Activated CD4-positive, alpha-beta T cell treated with anti-CD3 and anti-CD28 coated beads, Interleukin-2, amount 50 U/mL, for 1 hour (primary cell): ENCODE results near the gene THSD4.

Source experiments
- DNase-seq: peaks from one replicate; pipeline ENCODE4 v3.0.0-alpha.2; 2020

Gene THSD4

DNA sequence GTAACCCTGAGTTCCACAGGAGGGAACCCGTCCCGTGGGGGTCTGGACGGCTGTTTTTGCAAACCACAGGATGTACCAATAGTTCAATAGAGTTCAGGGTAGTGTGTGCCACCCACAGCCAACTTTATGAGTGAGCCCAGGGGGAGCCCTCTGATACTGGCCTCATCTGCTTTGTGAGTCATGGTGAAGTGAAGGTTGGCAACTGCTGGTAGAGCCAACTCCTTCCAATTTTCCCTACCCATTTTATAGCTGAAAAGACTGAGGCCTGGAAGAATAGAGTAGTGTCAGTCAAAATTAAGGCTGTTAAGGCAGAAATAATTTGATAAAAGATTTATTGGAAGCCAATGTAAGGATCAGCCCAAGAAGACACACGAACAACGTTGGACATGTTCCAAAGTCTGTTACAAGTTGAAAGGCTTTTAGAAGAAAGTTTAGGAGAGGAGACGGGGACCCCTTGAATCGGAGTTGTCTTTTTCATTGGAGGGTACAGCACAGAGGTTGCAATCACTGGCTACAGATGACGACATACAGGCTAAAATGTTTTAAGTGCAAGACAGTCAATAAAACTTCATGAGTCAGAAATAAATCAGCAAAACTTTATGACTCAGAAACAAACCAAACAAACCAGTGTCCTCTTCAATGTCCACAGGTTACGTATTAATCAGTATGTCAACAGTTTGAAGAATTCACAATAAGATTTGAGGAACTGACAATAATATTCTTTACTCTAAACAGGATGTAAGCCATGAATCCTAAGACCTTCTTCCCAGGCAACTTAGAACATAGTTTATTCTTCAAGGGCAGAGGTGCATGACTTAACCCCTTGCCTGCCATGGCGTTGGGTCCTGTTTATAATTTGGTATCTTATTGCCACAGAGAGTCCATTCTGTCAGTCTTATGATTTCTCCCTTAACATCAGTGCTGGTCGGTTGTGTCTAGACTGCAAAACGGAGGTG is 632.1 kb downstream of the THSD4 start:
- no peak for DNase-seq

DNA sequence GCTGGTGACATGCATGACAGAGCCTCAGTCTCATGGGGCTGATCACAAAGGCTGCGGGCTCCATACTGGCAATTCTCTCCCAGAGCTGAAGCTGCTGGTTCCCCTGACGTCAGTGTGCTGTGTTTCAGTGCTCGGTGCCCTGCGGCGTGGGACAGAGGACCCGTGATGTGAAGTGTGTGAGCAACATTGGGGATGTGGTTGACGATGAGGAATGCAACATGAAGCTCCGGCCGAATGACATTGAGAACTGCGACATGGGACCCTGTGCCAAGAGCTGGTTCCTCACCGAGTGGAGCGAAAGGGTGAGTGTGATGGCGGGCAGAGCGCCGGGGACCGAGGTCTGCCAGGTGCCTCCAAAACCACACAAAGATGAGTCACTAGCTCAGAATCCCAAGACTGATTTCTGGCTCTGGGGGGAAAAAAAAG is 633.0 kb downstream of the THSD4 start:
- no peak for DNase-seq

DNA sequence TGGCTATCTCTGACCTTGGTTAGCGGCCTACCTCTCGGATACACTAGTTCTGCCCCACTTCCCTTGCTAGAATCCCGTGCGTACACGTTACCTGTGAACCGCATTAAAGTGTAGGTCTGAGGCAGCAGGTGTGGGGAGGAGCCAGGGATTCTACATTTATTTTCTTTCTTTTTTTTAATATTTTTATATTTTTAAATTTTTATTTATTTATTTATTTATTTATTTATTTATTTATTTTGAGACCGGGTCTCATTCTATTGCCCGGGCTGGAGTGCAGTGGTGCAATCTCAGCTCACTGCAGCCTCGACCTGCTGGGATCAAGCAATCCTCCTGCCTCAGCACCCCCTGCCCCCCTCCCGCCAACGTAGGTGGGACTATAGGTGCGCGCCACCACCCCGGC is 634.2 kb downstream of the THSD4 start:
- no peak for DNase-seq

DNA sequence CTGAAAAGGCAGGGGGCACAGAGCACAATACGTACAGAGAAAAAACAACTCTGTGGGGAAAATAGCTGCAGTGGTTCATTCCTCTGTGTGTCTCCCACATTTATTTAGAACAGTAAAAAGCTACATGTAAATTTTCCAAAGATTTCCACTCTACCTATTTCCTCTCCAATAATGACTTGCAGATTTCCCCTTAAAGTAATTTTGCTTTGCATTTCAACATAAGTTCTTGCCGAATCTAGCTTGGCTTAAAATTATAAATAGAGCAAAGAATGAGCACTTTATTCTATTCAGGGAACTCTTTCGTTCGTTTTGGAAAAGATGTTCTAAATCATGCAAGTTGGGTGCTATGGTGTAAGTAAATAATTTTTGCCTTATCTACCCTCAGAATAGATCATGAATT is 636.9 kb downstream of the THSD4 start:
- DNase-seq = no peak

DNA sequence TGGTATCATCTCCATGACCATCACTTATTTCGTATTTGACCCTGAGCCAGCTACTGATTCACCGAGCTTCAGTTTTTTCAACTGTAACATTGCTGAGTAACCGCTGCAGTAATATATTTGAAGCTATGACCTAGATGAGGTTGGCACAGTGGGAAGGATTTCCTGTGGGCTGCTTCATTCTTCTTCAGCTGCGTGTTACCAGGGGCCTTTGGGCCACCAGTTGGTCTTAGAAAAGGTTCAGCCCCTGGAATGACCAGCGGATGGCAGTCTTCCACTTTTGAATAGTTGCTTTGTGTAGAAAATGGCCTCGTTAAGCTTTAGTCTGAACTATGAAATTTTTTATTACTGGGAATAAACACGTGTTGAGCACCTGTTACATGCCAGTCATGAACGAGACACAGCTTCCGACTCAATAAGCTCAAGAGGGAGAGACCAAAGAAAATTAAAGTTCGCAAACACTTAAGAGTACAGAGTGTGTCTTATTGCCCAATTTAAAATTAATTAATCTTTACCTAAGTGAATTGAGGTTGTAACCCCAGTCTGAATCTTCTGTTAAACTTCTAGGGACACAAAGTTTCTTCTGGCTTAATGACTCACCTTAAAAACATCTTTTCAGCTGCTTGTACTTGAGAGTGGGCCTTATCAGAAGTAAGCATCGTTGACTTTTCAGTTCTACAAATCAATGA is 637.5 kb downstream of the THSD4 start:
- no peak for DNase-seq

DNA sequence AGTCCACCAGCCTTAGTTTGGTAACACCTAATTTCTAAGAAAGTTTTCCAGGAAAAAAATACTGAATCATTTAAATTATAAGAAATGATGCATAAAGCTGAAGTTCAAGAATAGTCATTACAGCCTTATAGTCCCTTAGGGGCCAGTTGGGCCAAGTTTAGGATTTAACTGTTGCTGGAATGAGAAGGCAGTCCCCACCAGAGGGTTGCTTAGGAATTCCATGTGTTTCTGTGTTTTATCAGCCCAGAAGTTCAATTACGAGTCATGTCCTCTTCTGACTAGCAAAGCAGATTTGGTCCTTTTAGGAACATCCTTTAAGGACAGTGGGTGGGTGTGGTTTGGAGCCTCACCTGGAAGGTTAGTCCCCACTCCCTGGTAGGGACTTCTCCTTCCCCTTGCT is 638.1 kb downstream of the THSD4 start:
- DNase-seq = no peak

DNA sequence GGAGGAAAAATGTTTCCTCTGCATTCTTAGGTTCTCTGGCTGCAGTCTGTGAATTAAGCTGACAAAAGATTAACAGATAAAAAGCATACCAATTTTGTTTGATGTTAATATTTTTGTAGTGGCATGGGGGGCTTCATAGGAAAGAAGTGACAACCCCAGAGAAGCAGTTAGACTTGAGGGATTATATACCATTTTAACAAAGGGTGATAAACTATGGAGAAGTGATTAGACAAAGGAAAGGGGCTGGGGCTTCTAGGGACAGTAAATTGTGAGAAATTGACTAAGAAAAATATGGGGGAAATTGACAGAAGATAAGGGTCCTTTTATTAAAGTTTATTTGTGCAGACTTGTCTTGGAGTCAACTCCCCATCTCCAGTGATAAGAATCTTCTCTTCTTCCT is 639.4 kb downstream of the THSD4 start:
- DNase-seq = no peak

DNA sequence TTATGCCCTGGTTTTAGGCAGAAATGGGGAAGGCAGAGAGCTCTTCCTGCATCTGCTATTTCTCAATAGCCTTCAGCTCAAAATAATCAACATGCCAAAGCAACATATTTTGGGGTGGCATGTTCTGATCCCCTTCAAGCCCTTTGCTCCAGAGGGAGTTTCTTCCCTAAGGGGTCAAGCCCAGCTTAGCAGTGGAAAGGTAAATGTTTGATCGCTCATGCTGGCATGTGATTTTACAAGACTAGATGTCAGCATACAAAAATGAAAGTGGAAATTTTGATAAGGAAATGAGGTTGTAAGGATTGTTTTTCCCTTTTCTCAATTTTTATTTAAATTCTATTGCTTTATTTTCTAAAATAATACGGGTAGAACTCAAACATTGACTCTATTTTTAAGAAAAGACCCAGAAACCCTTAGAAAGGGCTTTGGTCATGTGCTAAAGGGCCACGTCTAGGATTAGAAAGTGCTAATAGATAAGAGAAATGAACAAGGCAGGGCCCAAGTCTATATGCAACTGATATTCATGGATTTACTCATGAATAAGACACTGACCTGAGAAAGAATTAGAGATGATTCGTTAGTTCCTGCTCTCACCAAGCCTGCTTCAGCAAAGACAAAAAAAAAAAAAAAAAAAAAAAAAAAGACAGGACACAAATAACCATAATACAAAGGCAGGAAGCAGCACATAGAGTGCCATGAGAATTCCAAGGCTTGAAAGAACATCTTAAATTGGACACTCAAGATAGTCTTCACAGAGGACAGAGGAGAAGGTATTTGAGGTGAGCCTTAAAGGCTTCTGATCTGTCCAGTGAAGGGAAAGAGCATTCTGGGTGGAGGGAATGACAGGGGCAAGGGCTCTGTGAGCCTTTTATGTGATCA is 640.1 kb downstream of the THSD4 start:
- DNase-seq = no peak

DNA sequence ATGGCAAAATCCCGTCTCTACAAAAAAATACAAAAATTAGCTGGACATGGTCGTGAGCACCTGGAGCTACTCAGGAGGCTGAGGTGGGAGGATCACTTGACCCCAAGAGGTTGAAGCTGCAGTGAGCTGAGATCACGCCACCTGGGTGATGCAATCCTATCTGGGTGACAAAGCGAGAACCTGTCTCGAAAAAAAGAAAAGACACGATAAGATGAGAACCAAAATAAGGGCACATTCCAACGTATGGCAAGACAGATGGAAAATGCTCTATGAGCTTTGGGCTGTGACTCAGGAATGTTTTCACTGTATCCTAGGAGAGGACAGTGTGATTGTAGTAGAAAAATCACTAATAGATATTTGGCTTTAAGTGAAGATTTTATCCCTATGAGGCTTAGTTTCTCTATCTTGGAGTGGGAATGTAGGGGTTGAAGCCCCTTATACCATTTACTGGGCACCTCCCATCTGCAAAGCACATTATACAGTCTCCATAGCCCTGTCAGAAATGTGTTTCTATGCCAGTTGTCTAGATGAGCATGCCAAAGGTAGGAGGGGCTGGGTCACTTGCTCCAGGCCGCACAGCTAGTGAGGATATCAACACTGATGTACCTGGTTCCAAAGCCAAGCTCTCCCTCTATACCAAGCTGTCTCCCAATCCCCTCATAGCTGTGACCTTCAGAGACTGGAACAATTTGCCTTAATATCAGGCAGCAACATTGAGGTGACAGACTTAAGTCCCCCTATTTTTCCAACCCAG is 641.5 kb downstream of the THSD4 start:
- no peak for DNase-seq

DNA sequence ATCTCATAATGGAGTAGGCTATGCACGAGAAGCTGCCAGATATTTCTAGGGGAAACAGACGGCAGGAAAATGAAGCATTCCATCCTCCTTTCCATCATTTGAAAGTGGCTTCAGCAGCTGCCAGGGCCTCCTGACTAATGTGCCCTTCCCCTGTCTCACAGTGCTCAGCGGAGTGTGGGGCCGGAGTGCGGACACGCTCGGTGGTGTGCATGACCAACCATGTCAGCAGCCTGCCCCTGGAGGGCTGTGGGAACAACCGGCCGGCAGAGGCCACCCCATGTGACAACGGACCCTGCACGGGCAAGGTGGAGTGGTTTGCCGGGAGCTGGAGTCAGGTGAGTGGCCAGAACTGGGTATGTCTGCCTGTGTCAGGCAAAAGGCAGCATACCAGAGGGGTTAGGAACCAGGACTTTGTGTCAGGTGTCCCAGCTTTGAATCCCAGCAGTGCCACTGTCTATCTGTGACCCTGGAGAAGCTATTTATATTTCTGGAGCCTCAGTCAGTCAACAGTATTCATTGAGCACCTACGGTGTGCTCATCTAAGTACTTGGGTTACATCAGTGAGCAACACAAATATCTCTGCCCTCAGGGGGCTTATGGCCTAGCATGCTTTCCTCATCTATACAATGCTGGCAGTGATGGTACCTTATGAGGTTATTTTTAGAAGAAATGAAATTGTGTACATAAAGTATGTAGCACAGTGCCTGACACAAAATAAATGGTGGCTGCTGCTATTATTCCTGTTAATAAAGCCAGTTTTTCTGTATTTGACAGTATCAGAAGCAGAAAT is 642.7 kb downstream of the THSD4 start:
- DNase-seq = no peak

DNA sequence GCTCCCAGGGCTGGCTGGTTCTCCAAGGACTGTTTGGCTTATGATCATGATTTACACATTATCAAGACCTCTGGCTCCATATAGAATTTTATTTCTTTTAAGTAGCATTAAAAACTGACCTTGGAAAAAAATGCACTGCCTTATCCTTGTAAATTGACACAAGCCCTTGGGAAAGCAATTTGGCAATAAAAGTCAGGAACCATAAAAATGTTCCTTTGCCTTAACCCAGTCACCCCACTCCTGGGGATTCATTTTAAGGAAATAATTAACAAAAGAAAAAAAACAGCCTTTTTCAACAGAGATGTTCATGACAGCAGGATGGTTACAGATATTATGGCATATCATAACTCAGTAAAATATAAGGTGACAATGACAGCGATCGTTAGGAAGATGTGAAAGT is 643.4 kb downstream of the THSD4 start:
- DNase-seq = no peak

DNA sequence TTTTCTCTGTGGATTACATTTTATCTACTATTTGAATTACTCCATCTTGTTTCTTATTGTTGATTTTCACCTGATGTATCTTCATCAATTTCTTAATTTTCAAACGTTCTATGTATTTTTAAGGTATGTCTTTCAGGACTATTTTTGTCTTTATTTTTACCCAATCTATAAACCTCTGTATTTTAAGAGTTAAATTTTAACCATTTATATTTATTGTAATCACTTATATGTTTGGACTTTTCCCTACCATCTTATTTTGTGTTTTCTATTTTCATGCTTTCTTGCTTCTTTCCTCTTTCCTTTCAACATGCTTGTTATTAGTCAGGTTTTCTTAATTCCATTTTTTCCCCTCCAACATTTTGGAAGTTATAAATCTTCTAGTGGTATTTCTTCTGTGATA is 645.6 kb downstream of the THSD4 start:
- DNase-seq = no peak

DNA sequence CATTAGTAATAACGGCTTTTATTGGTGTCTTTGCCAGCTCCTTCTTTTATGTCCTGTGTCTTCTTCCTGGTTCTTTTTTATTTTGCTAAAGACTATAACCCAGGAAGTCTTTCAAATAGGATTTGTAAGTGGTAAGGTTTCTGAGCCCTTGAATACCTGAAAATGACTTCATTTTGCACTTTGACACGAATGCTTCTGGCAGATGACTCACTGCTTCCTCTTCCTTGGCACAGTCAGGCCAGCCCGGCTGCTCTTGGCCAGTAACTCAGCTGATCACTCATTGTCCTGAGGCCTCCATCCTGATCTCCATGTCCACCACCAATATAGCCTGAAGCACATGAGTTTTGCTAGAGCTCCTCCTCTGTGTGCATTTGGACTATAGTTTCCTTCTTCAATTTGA is 646.4 kb downstream of the THSD4 start:
- no peak for DNase-seq

DNA sequence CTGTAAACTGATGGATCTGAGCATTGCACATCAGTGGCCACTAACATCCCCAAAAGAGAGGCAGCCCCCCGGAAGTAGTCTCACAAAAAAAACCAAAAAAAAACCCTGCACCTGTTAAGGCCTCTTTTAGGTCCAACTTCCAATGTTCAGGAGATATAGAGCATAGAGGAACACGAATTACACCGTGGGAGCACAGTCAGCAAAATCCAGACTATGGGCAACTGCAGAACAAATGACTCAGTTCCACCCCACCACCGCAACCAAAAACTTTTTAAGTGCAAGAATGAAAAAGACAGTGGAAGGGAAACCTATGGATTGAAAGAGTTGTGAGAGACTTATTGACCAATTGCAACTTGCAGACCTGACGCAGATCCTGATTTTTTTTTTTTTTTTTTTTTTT is 652.9 kb downstream of the THSD4 start:
- no peak for DNase-seq

DNA sequence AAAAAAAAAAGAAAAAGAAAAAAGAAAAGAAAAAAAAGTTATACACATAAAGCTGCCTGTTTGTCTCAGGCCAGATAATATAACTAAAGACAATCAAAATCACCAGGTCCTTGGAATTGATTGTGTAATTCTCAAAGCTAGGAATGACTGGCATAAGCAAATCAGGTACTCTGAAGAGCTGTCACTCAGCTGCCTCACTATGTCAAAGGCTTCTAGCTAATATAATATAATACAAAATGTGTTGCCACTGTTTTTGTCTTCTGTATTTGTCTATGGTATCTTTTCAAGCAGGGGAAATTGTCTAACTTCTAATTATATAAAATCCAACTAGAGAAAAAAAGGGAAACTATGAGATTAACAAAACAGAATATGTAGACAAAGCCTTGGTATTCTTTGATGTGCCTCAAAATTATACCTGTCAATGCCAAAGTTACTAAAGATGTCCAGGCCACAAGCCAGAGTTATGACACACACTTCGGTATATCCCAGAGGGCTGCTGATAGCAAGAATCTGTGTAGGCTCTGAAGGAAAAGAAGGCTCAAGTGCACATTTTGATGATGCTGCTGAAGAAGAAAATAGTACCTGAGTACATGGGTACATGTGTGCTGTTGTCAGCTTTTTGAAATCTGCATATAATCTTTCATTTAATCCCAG is 658.1 kb downstream of the THSD4 start:
- no peak for DNase-seq

DNA sequence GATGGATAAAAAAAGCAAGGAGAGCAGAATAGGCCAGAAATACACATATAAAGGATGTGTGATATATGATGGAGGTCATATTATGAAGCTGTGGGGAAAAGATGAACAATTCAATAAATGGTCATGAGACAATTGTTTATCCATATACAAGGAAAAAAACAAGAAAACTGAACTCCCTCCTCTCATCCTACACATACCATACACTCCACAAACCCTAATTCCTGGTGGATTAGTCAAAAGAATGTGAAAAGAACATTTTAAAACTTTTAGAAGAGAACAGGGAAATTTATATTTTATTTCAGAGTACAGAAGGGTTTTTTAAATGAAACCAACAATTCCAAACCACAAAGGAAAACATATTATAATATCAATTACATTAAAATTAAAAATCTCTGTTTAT is 660.6 kb downstream of the THSD4 start:
- no peak for DNase-seq

DNA sequence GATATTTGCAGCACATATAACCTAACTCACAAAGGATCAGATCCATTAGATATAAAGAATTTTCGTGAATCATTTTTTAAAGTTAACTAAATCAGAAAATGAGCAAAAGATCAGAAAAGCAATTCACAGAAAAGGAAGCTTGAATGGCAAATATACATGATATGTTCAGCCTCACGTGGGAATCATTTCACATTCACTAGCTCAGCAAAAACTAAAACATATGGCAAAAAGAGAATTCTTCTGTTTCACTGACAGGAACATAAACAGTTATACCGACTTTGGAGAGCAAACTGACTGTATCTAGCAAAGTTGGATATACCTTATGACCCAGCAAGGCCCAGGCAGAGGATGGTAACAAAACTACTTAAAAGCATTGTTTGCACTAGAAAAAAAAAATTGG is 661.0 kb downstream of the THSD4 start:
- no peak for DNase-seq

DNA sequence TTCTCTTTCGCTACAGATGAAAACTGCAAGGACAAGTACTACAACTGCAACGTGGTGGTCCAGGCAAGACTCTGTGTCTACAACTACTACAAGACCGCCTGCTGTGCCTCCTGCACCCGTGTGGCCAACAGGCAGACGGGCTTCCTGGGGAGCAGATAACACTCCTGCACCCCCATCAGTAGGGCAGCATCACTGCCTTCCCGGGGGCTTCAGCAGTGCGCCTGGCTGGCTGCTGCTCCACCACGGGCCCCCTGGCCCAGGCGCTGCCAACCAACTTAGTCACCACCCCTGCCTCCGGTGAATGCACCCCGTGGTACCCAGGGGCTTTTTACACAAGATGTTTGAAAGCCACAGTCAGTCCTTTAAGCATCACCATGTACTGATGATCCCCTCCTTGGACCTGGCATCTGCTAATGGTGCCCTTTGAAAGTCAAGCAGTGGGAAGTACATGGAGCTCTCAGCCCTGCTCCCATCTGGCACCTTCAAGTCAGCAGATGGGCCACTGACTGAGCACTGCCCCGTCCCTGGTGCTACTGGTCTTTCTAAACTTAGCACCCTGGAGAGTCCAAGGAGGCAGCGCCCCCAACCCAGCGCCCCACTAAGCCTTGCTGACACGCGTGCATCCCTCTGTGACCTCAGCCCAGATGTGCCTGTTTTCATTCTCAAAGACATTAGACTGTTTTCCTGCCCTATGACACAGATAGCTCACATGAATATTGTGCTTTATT is 662.1 kb downstream of the THSD4 start:
- no peak for DNase-seq

DNA sequence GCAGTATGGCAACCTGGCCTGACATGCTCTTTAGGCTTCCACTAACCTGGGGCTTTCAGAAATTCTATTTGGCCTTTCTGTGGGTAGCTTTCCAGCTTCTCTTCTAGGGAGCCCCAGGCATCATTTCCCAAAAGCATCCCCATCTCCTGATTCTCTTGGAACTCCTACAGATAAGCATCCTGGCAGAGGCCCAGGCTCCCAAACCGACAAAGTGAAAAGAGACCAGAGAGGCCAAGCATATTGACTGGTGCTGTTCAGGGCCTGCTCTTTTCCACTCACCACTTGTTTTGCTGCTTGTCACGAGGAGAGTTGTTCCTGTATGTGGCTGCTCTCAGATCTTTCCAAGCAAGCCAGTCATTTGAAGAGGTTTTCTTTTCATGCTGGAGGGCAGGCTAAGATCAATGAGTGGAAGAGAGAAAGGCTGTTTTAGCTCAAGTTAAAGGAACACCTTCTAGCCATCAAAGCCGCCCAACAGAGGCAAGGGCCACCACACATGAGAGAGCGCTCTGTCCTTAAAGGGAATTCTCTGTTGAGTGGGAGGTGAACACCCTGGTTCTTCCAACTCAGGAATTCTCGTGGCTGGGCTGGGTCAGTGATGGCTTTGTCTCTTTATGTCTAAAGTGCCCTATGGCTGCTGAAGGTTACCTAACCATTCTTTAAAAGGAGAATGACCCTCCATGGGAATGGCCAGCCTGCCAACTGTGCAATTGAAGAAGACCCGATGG is 664.0 kb downstream of the THSD4 start:
- DNase-seq = no peak
